Right hindlimb (tissue), 1 donor: ENCODE measurements around the gene GABRP.

Experiments
- DNase-seq: peaks from one replicate; pipeline ENCODE4 v3.0.0-alpha.2; 2018

GABRP gene

GRCh38 chr5:170861917-170862766, 78.6 kb downstream of the GABRP start, which contains the start of gene RANBP17:
TSS of gene RANBP17 (plus strand) at chr5:170862018.
- DNase-seq: peak; percentile 78

- DNase-seq: no peak
Measured at GRCh38 chr5:170863646-170864045, 80.1 kb downstream of the GABRP start.
